Endothelial cell of umbilical vein (primary cell): ENCODE measurements around the gene CHID1. TPM values are rescaled to one million over a fixed set of nuclear protein-coding genes. Genes with fewer than 3 reads are reported as not detected.

Experiments used
- BruUV-seq: library from RNA; stranded (reverse); fragments of 400-500 nt; replicated peaks from 2 replicates; lab custom pipeline; 2021; lab: Mats Ljungman, UMichigan
- CTCF ChIA-PET: fragments of 300-600, 350-600 bp; sonication (Branson Sonifier 250); formaldehyde crosslinking; loops from one replicate; lab custom pipeline; 2021; ENCODE audit warnings: antibody characterized with exemption, inconsistent platforms; lab: Charles Lee
- POLR2A ChIA-PET: fragments of 300-600, 350-600 bp; sonication (Branson Sonifier 250); formaldehyde crosslinking; loops from one replicate; lab custom pipeline; 2021; ENCODE audit warnings: antibody characterized with exemption, inconsistent platforms; lab: Charles Lee
- DNase-seq: peaks from one replicate; pipeline ENCODE4 v3.0.0-alpha.2; 2011; ENCODE audit warnings: low read depth, low spot score
- FAIRE-seq: peaks from 2 replicates; lab custom pipeline; 2011; peaks lifted over from hg19 to GRCh38; lab: Jason Lieb, UNC
- H2AFZ ChIP-seq: 2 replicates; pipeline ENCODE4 v1.6.0; 2012; ENCODE audit warnings: low read depth, low read length, control low read depth, inconsistent platforms
- H3K27ac ChIP-seq: 2 replicates; pipeline ENCODE4 v1.5.1; 2011; ENCODE audit warnings: low read depth, mild to moderate bottlenecking, control low read depth, low read length, moderate library complexity; ENCODE audit not compliant: insufficient read depth
- H3K27me3 ChIP-seq, 2 experiments: 2 replicates each; pipeline versions ENCODE4 v1.6.0 to v1.6.1; 2011; ENCODE audit warnings: low read length in 2 of 2, mixed read lengths in 1 of 2; ENCODE audit not compliant: control insufficient read depth in 2 of 2, insufficient read depth in 2 of 2
- H3K36me3 ChIP-seq, 2 experiments: 2 replicates in 1 of 2; 3 replicates in 1 of 2; pipeline ENCODE4 v1.5.1; 2011; ENCODE audit warnings: low read length in 2 of 2, mild to moderate bottlenecking in 1 of 2, moderate library complexity in 1 of 2; ENCODE audit not compliant: control insufficient read depth in 2 of 2, insufficient read depth in 2 of 2; ENCODE audit errors: extremely low read depth in 1 of 2
- H3K4me1 ChIP-seq: 3 replicates; pipeline ENCODE4 v1.5.1; 2011; ENCODE audit warnings: mild to moderate bottlenecking, low read length; ENCODE audit not compliant: control insufficient read depth, insufficient read depth; ENCODE audit errors: extremely low read depth
- H3K4me2 ChIP-seq: 2 replicates; pipeline ENCODE4 v1.6.1; 2011; ENCODE audit warnings: low read length, control low read depth, mixed read lengths; ENCODE audit not compliant: insufficient read depth
- H3K4me3 ChIP-seq, 3 experiments: fragments of 200-600 bp in 1 of 3; sonication (generic), shearing (Covaris generic) in 1 of 3; replicated peaks in 1 of 3; 2 replicates each; pipeline ENCODE4 v1.5.1; 2011 to 2016; ENCODE audit warnings: control low read depth in 3 of 3, low read length in 3 of 3, mild to moderate bottlenecking in 2 of 3, inconsistent platforms in 1 of 3, low read depth in 1 of 3, moderate library complexity in 1 of 3; ENCODE audit not compliant: insufficient read depth in 1 of 3
- H3K79me2 ChIP-seq: 2 replicates; pipeline ENCODE4 v1.6.0; 2012; ENCODE audit warnings: low read length, inconsistent platforms; ENCODE audit not compliant: control insufficient read depth, insufficient read depth
- H3K9ac ChIP-seq: replicated peaks from 2 replicates; pipeline ENCODE3; 2011; ENCODE audit warnings: low read length, control low read depth; ENCODE audit not compliant: insufficient read depth; ENCODE audit errors: extremely low read depth
- H3K9me1 ChIP-seq: replicated peaks from 3 replicates; pipeline ENCODE4 v1.6.0; 2011; ENCODE audit warnings: mild to moderate bottlenecking, low read length; ENCODE audit not compliant: control insufficient read depth, insufficient read depth; ENCODE audit errors: extremely low read depth
- H3K9me3 ChIP-seq: replicated peaks from 2 replicates; pipeline ENCODE4 v1.5.1; 2012; ENCODE audit warnings: low read length, inconsistent platforms; ENCODE audit not compliant: control insufficient read depth, insufficient read depth
- H4K20me1 ChIP-seq: replicated peaks from 2 replicates; pipeline ENCODE3; 2011; ENCODE audit warnings: mild to moderate bottlenecking, low read length; ENCODE audit not compliant: control insufficient read depth, insufficient read depth; ENCODE audit errors: extremely low read depth
- CTCF ChIP-seq, 2 donors: IDR thresholded peaks; 1 replicate in 1 of 2; 2 replicates in 1 of 2; pipeline ENCODE4 v1.5.1; 2011; ENCODE audit warnings: low read length in 2 of 2, mild to moderate bottlenecking in 2 of 2, moderate library complexity in 2 of 2, control low read depth in 1 of 2, inconsistent platforms in 1 of 2, low read depth in 1 of 2; ENCODE audit not compliant: insufficient read depth in 1 of 2; ENCODE audit errors: extremely low read depth in 1 of 2
- EZH2 ChIP-seq: IDR thresholded peaks from 2 replicates; pipeline ENCODE4 v1.6.1; 2012; ENCODE audit warnings: borderline replicate concordance, low read depth, mild to moderate bottlenecking, moderate library complexity, low read length, inconsistent platforms; ENCODE audit not compliant: severe bottlenecking
- FOS ChIP-seq: IDR thresholded peaks from 2 replicates; pipeline ENCODE4 v1.6.1; 2011; ENCODE audit warnings: mild to moderate bottlenecking, low read length, moderate library complexity, borderline replicate concordance; ENCODE audit not compliant: insufficient read depth
- GATA2 ChIP-seq: IDR thresholded peaks from 2 replicates; pipeline ENCODE4 v1.7.0; 2011; ENCODE audit warnings: low read depth, mild to moderate bottlenecking, moderate library complexity, mixed read lengths, low read length; ENCODE audit not compliant: insufficient read length, insufficient read depth
- JUN ChIP-seq: IDR thresholded peaks from 2 replicates; pipeline ENCODE4 v1.6.1; 2011; ENCODE audit warnings: borderline replicate concordance, low read depth; ENCODE audit not compliant: insufficient read length, insufficient read depth
- MAX ChIP-seq: IDR thresholded peaks from 2 replicates; pipeline ENCODE4 v1.6.1; 2011; ENCODE audit not compliant: insufficient read depth, insufficient read length
- MYC ChIP-seq: IDR thresholded peaks from one replicate; pipeline ENCODE4 v1.6.1; 2011; ENCODE audit warnings: mild to moderate bottlenecking, low read depth, low read length
- POLR2A ChIP-seq: IDR thresholded peaks from 2 replicates; pipeline ENCODE4 v1.6.1; 2012; ENCODE audit warnings: low read depth, mild to moderate bottlenecking, control low read depth, low read length
- POLR2AphosphoS5 ChIP-seq: IDR thresholded peaks from 2 replicates; pipeline ENCODE4 v1.6.1; 2012; ENCODE audit warnings: low read depth, mild to moderate bottlenecking, control low read depth, low read length, moderate library complexity; ENCODE audit not compliant: insufficient read depth
- dilution Hi-C: fragments of 300-500 bp; cut with MboI; formaldehyde crosslinking; loops from one replicate; pipeline ENCODE4 v1.15.0; 2019; ENCODE audit warnings: low sequenced_read_pairs; ENCODE audit not compliant: extremely low pct_ligation_motif_present
- intact Hi-C: fragments of 100-400 bp; cut with micrococcal nuclease; formaldehyde crosslinking; loops from one replicate; pipeline ENCODE4 v1.10.0; 2022
- polyA plus RNA-seq, 4 experiments: library from polyadenylated mRNA; depleted of rRNA in 3 of 4; stranded (reverse) in 3 of 4; unstranded in 1 of 4; fragments of >200 nt; gene quantifications; 2 replicates each; pipeline versions ENCODE4 v1.2.1 to v1.2.3, GENCODE V29; 2011 to 2012; ENCODE audit warnings: missing spikeins in 1 of 4
- total RNA-seq: library from RNA; stranded (reverse); gene quantifications from 2 replicates; pipeline ENCODE4 v1.2.3, GENCODE V29; 2021

The CHID1 gene
- total and polyA plus RNA-seq, 2 donors (not counting 3 experiments of a cell fraction or from before 2014, with no cell fraction given): 89.8 to 107 TPM

- no peak overlapping the region for H3K4me3 ChIP-seq
- H3K9me1 ChIP-seq: no peaks in the 10 kb centered on the region
- no TSS peak for BruUV-seq
- intact Hi-C loops: no loop called here
- no peaks in the 10 kb centered on the region for H4K20me1 ChIP-seq
- H3K9me3 ChIP-seq: no peaks in the 10 kb centered on the region
- no peak for FAIRE-seq
- no peak overlapping the region for H3K27ac ChIP-seq
- no peak overlapping the region for H3K4me2 ChIP-seq
- ChIA-PET CTCF (no interaction called here), POLR2A (no interaction called here)
- no peak for TF ChIP-seq POLR2AphosphoS5
- TF ChIP-seq EZH2: no peak
- TF ChIP-seq GATA2: no peak
- TF ChIP-seq FOS: no peak
- no peak for TF ChIP-seq POLR2A
- no peak for TF ChIP-seq MYC
- TF ChIP-seq MAX: no peak
- TF ChIP-seq JUN: no peak
- TF ChIP-seq CTCF (IDR thresholded peaks at IDR 0.05; ENCODE audit: extremely low read depth in 1 of 2, insufficient read depth in 1 of 2, low read depth in 1 of 2, low read length in 2 of 2): no peak
- no peaks in the 10 kb centered on the region for H3K79me2 ChIP-seq
- dilution Hi-C loops: no loop called here
- no peak for DNase-seq
- no peak overlapping the region for H3K9ac ChIP-seq
- no peak overlapping the region for H2AFZ ChIP-seq
- H3K36me3 ChIP-seq: no peaks in the 10 kb centered on the region
- no peaks in the 10 kb centered on the region for H3K27me3 ChIP-seq
- H3K4me1 ChIP-seq: no peaks in the 10 kb centered on the region
Measured at GRCh38 chr11:917426-917825, 6.8 kb upstream of the CHID1 start.
